Activated naive CD8-positive, alpha-beta T cell treated with anti-CD3 and anti-CD28 coated beads, Interleukin-2, amount 50 U/mL, for 16 hours (primary cell): ENCODE data around the gene UGDH.
"Not testable (repeated sequence)": the region's sequence is repeated elsewhere in the genome, so short reads cannot be mapped to it uniquely, and the experiment has no call there.

ENCODE experiments used
- DNase-seq: peaks from one replicate; pipeline ENCODE4 v3.0.0-alpha.2; 2020; ENCODE audit warnings: low read depth, low spot score

UGDH gene

GRCh38 chr4:39529534-39529933 lies 2.3 kb upstream of the UGDH start:
- DNase-seq, result no peak

- no peak for DNase-seq
Measured at GRCh38 chr4:39528061-39528465, 824 bp upstream of the UGDH start.

- DNase-seq, result no peak
Measured at GRCh38 chr4:39526765-39527295, 409 bp downstream of the UGDH start.

- DNase-seq, result no peak
Measured at GRCh38 chr4:39525822-39526690, 1.2 kb downstream of the UGDH start.

GRCh38 chr4:39524161-39524957 lies 2.9 kb downstream of the UGDH start:
- DNase-seq, result no peak

- no peak for DNase-seq
Measured at GRCh38 chr4:39522068-39522467, 5.2 kb downstream of the UGDH start.

GRCh38 chr4:39521253-39521919 lies 5.9 kb downstream of the UGDH start:
- DNase-seq, result no peak

- no peak for DNase-seq
Measured at GRCh38 chr4:39518484-39518883, 8.8 kb downstream of the UGDH start.

- no peak for DNase-seq
Measured at GRCh38 chr4:39516407-39516966, 10.8 kb downstream of the UGDH start.

- not testable (repeated sequence) for DNase-seq
Measured at GRCh38 chr4:39515669-39516401, 11.4 kb downstream of the UGDH start.

- no peak for DNase-seq
Measured at GRCh38 chr4:39514888-39515401, 12.3 kb downstream of the UGDH start.

GRCh38 chr4:39514266-39514665 lies 13.0 kb downstream of the UGDH start:
- not testable (repeated sequence) for DNase-seq

GRCh38 chr4:39510348-39510929 lies 16.8 kb downstream of the UGDH start:
- DNase-seq, result no peak

GRCh38 chr4:39505581-39505980 lies 21.7 kb downstream of the UGDH start:
- DNase-seq, result no peak

- DNase-seq, result no peak
Measured at GRCh38 chr4:39504538-39504937, 22.7 kb downstream of the UGDH start.

- DNase-seq, result not testable (repeated sequence)
Measured at GRCh38 chr4:39502664-39503035, 24.6 kb downstream of the UGDH start.

- no peak for DNase-seq
Measured at GRCh38 chr4:39502019-39502663, 25.1 kb downstream of the UGDH start.

GRCh38 chr4:39498727-39499020 lies 28.6 kb downstream of the UGDH start:
- DNase-seq, result no peak

- DNase-seq, result no peak
Measured at GRCh38 chr4:39497909-39498726, 29.1 kb downstream of the UGDH start.
